Measurements from ENCODE around the gene RHBDL1. TPM values are rescaled to one million over a fixed set of nuclear protein-coding genes. Genes with fewer than 3 reads are reported as not detected.

The RHBDL1 gene
- total and polyA plus RNA-seq, 9 of the 15 experiments (the other 6 are each of a cell fraction or from before 2014, with no cell fraction given), result 0.03 to 5.6 (median 1.3) TPM; not detected in 1

DNA sequence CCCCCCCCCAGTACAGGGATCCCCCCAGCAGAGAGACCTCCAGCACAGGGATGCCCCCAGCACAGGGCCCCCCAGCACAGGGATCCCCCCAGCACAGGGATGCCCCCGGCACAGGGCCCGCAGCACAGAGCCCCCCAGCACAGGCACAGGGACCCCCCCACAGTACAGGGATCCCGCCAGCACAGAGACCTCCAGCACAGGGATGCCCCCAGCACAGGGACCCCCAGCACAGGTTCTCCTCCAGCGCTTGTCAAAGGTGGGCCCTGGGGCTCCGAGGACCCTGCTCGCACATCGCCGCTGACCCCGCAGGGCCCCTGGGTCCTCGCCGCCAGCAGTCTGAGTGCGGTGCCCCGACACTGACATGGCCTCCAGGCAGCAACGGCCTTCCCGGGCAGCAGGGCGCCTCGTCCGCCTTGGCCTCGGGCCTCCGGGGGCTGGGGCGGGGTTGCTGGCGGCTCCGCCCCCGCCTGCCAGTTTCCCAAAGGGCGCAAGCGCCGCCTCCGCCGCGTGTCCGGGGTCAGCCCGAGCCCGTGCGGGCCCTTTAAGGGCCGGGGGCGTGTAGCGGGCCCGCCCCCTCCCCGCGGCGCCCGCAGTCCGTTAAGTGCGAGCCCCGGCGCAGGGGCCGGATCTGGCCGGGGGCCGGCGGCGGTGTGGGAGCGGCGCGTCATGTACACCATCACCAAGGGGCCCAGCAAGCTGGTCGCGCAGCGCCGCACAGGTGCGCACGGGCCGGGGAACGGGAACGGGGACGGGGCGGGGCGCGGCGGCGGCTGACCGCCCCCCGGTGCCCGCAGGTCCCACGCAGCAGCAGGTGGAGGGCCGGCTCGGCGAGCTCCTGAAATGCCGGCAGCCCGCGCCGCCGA is 33.9 kb upstream of the RHBDL1 start, which contains the start of gene MCRIP2 (continued):
- TF ChIP-seq, protein P1, sequence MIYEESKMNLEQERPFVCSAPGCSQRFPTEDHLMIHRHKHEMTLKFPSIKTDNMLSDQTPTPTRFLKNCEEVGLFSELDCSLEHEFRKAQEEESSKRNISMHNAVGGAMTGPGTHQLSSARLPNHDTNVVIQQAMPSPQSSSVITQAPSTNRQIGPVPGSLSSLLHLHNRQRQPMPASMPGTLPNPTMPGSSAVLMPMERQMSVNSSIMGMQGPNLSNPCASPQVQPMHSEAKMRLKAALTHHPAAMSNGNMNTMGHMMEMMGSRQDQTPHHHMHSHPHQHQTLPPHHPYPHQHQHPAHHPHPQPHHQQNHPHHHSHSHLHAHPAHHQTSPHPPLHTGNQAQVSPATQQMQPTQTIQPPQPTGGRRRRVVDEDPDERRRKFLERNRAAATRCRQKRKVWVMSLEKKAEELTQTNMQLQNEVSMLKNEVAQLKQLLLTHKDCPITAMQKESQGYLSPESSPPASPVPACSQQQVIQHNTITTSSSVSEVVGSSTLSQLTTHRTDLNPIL (CRISPR knock-in tag; IDR thresholded peaks at IDR 0.05), result no peak
- no peak for TF ChIP-seq NFE2 (IDR thresholded peaks at IDR 0.05; ENCODE audit: low read depth)
- TF ChIP-seq STAT5B (CRISPR knock-in tag; IDR thresholded peaks at IDR 0.05), result no peak
- TF ChIP-seq XRCC3 (IDR thresholded peaks at IDR 0.05), result no peak
- no peak for TF ChIP-seq MAFF (IDR thresholded peaks at IDR 0.05; ENCODE audit: low read length)
- TF ChIP-seq MYBL2 (IDR thresholded peaks at IDR 0.05; ENCODE audit: low read depth), result no peak
- no peak for TF ChIP-seq MYBL2 (CRISPR knock-in tag; IDR thresholded peaks at IDR 0.05; ENCODE audit: borderline replicate concordance)
- no peak for TF ChIP-seq LARP7 (IDR thresholded peaks at IDR 0.05)
- TF ChIP-seq TEAD4 (IDR thresholded peaks at IDR 0.05; ENCODE audit: low read length), result no peak
- TF ChIP-seq TEAD4 (CRISPR knock-in tag; IDR thresholded peaks at IDR 0.05; ENCODE audit: borderline replicate concordance), result no peak
- no peak for TF ChIP-seq NCOA1 (IDR thresholded peaks at IDR 0.05; ENCODE audit: low read depth)
- TF ChIP-seq, protein P2, sequence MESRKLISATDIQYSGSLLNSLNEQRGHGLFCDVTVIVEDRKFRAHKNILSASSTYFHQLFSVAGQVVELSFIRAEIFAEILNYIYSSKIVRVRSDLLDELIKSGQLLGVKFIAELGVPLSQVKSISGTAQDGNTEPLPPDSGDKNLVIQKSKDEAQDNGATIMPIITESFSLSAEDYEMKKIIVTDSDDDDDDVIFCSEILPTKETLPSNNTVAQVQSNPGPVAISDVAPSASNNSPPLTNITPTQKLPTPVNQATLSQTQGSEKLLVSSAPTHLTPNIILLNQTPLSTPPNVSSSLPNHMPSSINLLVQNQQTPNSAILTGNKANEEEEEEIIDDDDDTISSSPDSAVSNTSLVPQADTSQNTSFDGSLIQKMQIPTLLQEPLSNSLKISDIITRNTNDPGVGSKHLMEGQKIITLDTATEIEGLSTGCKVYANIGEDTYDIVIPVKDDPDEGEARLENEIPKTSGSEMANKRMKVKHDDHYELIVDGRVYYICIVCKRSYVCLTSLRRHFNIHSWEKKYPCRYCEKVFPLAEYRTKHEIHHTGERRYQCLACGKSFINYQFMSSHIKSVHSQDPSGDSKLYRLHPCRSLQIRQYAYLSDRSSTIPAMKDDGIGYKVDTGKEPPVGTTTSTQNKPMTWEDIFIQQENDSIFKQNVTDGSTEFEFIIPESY (CRISPR knock-in tag; IDR thresholded peaks at IDR 0.05), result no peak; the same call in 1 of the 2 replicates
- 0 out of 2 replicates have a peak, but pooled peaks have one; percentile 33 for TF ChIP-seq NFRKB (IDR thresholded peaks at IDR 0.05; ENCODE audit: low read depth)
- peak; percentile 57 to 70; a peak in 3 of 4 replicates for TF ChIP-seq MAZ (CRISPR knock-in tag; conservative IDR thresholded peaks at IDR 0.05 in 1 of 2, IDR thresholded peaks at IDR 0.05 in 1 of 2)
- TF ChIP-seq, protein P3, sequence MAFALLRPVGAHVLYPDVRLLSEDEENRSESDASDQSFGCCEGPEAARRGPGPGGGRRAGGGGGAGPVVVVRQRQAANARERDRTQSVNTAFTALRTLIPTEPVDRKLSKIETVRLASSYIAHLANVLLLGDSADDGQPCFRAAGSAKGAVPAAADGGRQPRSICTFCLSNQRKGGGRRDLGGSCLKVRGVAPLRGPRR (CRISPR knock-in tag; IDR thresholded peaks at IDR 0.05), result no peak
- TF ChIP-seq TARDBP (IDR thresholded peaks at IDR 0.05), result no peak; the same call in 1 of the 2 replicates
- no peak for TF ChIP-seq ZNF384 (IDR thresholded peaks at IDR 0.05; ENCODE audit: low read depth, low read length)
- TF ChIP-seq, protein P4, sequence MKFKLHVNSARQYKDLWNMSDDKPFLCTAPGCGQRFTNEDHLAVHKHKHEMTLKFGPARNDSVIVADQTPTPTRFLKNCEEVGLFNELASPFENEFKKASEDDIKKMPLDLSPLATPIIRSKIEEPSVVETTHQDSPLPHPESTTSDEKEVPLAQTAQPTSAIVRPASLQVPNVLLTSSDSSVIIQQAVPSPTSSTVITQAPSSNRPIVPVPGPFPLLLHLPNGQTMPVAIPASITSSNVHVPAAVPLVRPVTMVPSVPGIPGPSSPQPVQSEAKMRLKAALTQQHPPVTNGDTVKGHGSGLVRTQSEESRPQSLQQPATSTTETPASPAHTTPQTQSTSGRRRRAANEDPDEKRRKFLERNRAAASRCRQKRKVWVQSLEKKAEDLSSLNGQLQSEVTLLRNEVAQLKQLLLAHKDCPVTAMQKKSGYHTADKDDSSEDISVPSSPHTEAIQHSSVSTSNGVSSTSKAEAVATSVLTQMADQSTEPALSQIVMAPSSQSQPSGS (CRISPR knock-in tag; IDR thresholded peaks at IDR 0.05), result no peak
- TF ChIP-seq SMARCA5 (IDR thresholded peaks at IDR 0.05), result no peak
- no peak for TF ChIP-seq BRD4 (IDR thresholded peaks at IDR 0.05)
- TF ChIP-seq GABPB1 (CRISPR knock-in tag; IDR thresholded peaks at IDR 0.05), result no peak
- TF ChIP-seq, protein P5, sequence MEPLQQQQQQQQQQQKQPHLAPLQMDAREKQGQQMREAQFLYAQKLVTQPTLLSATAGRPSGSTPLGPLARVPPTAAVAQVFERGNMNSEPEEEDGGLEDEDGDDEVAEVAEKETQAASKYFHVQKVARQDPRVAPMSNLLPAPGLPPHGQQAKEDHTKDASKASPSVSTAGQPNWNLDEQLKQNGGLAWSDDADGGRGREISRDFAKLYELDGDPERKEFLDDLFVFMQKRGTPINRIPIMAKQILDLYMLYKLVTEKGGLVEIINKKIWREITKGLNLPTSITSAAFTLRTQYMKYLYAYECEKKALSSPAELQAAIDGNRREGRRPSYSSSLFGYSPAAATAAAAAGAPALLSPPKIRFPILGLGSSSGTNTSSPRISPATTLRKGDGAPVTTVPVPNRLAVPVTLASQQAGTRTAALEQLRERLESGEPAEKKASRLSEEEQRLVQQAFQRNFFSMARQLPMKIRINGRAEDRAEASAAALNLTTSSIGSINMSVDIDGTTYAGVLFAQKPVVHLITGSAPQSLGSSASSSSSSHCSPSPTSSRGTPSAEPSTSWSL (CRISPR knock-in tag; IDR thresholded peaks at IDR 0.05; ENCODE audit: borderline replicate concordance), result no peak
- TF ChIP-seq SMARCB1 (IDR thresholded peaks at IDR 0.05; ENCODE audit: insufficient read length, low read depth), result no peak
- no peak for TF ChIP-seq OTX1 (CRISPR knock-in tag; IDR thresholded peaks at IDR 0.05)

All from K562 (cell line).